ENCODE data around the gene LRCH3. TPM values are rescaled to one million over a fixed set of nuclear protein-coding genes. Genes with fewer than 3 reads are reported as not detected.
A peak's percentile ranks its signal among the peaks of the same experiment; 100 is the strongest.
"Not testable (repeated sequence)": the region's sequence is repeated elsewhere in the genome, so short reads cannot be mapped to it uniquely, and the experiment has no call there.

The LRCH3 gene
- total RNA-seq, 1 donor from 2014 or later, result 77.0 TPM

GRCh38 chr3:197882586-197882985 lies 91.5 kb downstream of the LRCH3 start:
- DNase-seq (ENCODE audit: low read depth in 2 of 2), result no peak

- no peak for DNase-seq (ENCODE audit: low read depth in 2 of 2)
These were observed 92.5 kb downstream of the LRCH3 start for GRCh38 chr3:197883541-197883940.

GRCh38 chr3:197884330-197884729 lies 93.3 kb downstream of the LRCH3 start:
- not testable (repeated sequence) for DNase-seq (ENCODE audit: low read depth in 2 of 2)

- DNase-seq (ENCODE audit: low read depth in 2 of 2), result not testable (repeated sequence)
These were observed 95.0 kb downstream of the LRCH3 start for GRCh38 chr3:197886052-197886451.

- not testable (repeated sequence) for DNase-seq (ENCODE audit: low read depth in 2 of 2)
These were observed 96.5 kb downstream of the LRCH3 start for GRCh38 chr3:197887430-197888053.

- no peak for DNase-seq (ENCODE audit: low read depth in 2 of 2)
These were observed 97.5 kb downstream of the LRCH3 start for GRCh38 chr3:197888511-197888910.

- no peak for DNase-seq (ENCODE audit: low read depth in 2 of 2)
These were observed 98.3 kb downstream of the LRCH3 start for GRCh38 chr3:197889204-197889930.

GRCh38 chr3:197890693-197891092 lies 99.6 kb downstream of the LRCH3 start:
- DNase-seq (ENCODE audit: low read depth in 2 of 2), result no peak

GRCh38 chr3:197892162-197892561 lies 101.1 kb downstream of the LRCH3 start:
- no peak for DNase-seq (ENCODE audit: low read depth in 2 of 2)

GRCh38 chr3:197896421-197896820 lies 105.4 kb downstream of the LRCH3 start:
- DNase-seq (ENCODE audit: low read depth in 2 of 2), result no peak

GRCh38 chr3:197899833-197900478 lies 108.9 kb downstream of the LRCH3 start:
- DNase-seq (ENCODE audit: low read depth in 2 of 2), result no peak

- DNase-seq (ENCODE audit: low read depth in 2 of 2), result no peak
These were observed 110.6 kb downstream of the LRCH3 start for GRCh38 chr3:197901626-197902025.

- peak; percentile 88 to 94 for DNase-seq (ENCODE audit: low read depth in 2 of 2)
These were observed 115.2 kb downstream of the LRCH3 start for GRCh38 chr3:197906023-197906849.

GRCh38 chr3:197906850-197907187 lies 115.8 kb downstream of the LRCH3 start:
- no peak for DNase-seq (ENCODE audit: low read depth in 2 of 2)

- DNase-seq (ENCODE audit: low read depth in 2 of 2), result no peak
These were observed 116.1 kb downstream of the LRCH3 start for GRCh38 chr3:197907196-197907595.

GRCh38 chr3:197908550-197908949 lies 117.5 kb downstream of the LRCH3 start:
- DNase-seq (ENCODE audit: low read depth in 2 of 2), result not testable (repeated sequence)

- DNase-seq (ENCODE audit: low read depth in 2 of 2), result no peak
These were observed 118.1 kb downstream of the LRCH3 start for GRCh38 chr3:197908957-197909701.

- no peak for DNase-seq (ENCODE audit: low read depth in 2 of 2)
These were observed 121.9 kb downstream of the LRCH3 start for GRCh38 chr3:197912741-197913476.

GRCh38 chr3:197913641-197914380 lies 122.8 kb downstream of the LRCH3 start:
- DNase-seq (ENCODE audit: low read depth in 2 of 2), result no peak

Data from lung microvascular endothelial cell (primary cell).